Colon (tissue), 2 donors: Measurements from ENCODE around the gene PWP2.
"Not testable (repeated sequence)": the region's sequence is repeated elsewhere in the genome, so short reads cannot be mapped to it uniquely, and the experiment has no call there.

Experiments
- FAIRE-seq: peaks from 2 replicates; lab custom pipeline; 2012; peaks lifted over from hg19 to GRCh38; lab: Jason Lieb, UNC
- donor health status: control.
- donor health status: control.

Gene PWP2

GRCh38 chr21:44163167-44163653 lies 56.0 kb downstream of the PWP2 start:
- not testable (repeated sequence) for FAIRE-seq

GRCh38 chr21:44165933-44166332 lies 58.7 kb downstream of the PWP2 start:
- FAIRE-seq = not testable (repeated sequence)

- not testable (repeated sequence) for FAIRE-seq
Measured at GRCh38 chr21:44167527-44167926, 60.3 kb downstream of the PWP2 start.

GRCh38 chr21:44170326-44170725 lies 63.1 kb downstream of the PWP2 start:
- not testable (repeated sequence) for FAIRE-seq

GRCh38 chr21:44170863-44171262 lies 63.7 kb downstream of the PWP2 start:
- not testable (repeated sequence) for FAIRE-seq

- FAIRE-seq = not testable (repeated sequence)
Measured at GRCh38 chr21:44171962-44172572, 64.9 kb downstream of the PWP2 start.

GRCh38 chr21:44172741-44173140 lies 65.5 kb downstream of the PWP2 start:
- FAIRE-seq = not testable (repeated sequence)

GRCh38 chr21:44175189-44175588 lies 68.0 kb downstream of the PWP2 start:
- FAIRE-seq = not testable (repeated sequence)

- FAIRE-seq = not testable (repeated sequence)
Measured at GRCh38 chr21:44176127-44176526, 68.9 kb downstream of the PWP2 start.
